IMR-90 (cell line): ENCODE measurements around the gene SORD. TPM values are rescaled to one million over a fixed set of nuclear protein-coding genes. Genes with fewer than 3 reads are reported as not detected.

Source experiments
- ATAC-seq: fragments of 200-7000 bp; cut with Tn5 transposase; 2 replicates; pipeline ENCODE4 v1.9.1; 2020; ENCODE audit warnings: low read depth, mild to moderate bottlenecking, moderate library complexity
- BruUV-seq: library from RNA; stranded (reverse); fragments of 400-500 nt; replicated peaks from 2 replicates; lab custom pipeline; 2021; lab: Mats Ljungman, UMichigan
- CTCF ChIA-PET: fragments of 300-600 bp; formaldehyde crosslinking; extraction: SDS; loops from one replicate; lab custom pipeline; 2021; ENCODE audit warnings: antibody characterized with exemption; lab: Yijun Ruan, JAX
- POLR2A ChIA-PET: fragments of 300-600 bp; sonication (Branson Sonifier 250); formaldehyde crosslinking; loops from one replicate; lab custom pipeline; 2022; ENCODE audit warnings: antibody characterized with exemption; ENCODE audit not compliant: unreplicated experiment; lab: Charles Lee
- DNase-seq: peaks from one replicate; pipeline ENCODE4 v3.0.0; 2013
- H2AFZ ChIP-seq: replicated peaks from 2 replicates; pipeline ENCODE3; 2013; ENCODE audit warnings: low read length, mild to moderate bottlenecking; ENCODE audit not compliant: poor library complexity
- H2AK5ac ChIP-seq: 2 replicates; pipeline ENCODE4 v1.6.1; 2013; ENCODE audit warnings: low read depth, low read length, inconsistent platforms
- H2AK9ac ChIP-seq: replicated peaks from 2 replicates; pipeline ENCODE3; 2013; ENCODE audit warnings: mild to moderate bottlenecking, low read depth, low read length, moderate library complexity; ENCODE audit not compliant: poor library complexity
- H2BK120ac ChIP-seq: 2 replicates; pipeline ENCODE4 v1.6.1; 2013; ENCODE audit warnings: low read depth, low read length, inconsistent platforms
- H2BK15ac ChIP-seq: 3 replicates; pipeline ENCODE4 v1.6.1; 2013; ENCODE audit warnings: low read depth, low read length, inconsistent platforms
- H2BK20ac ChIP-seq: 2 replicates; pipeline ENCODE4 v1.6.1; 2013; ENCODE audit warnings: low read depth, mild to moderate bottlenecking, inconsistent platforms, low read length, moderate library complexity
- H2BK5ac ChIP-seq: 2 replicates; pipeline ENCODE4 v1.6.1; 2013; ENCODE audit warnings: mild to moderate bottlenecking, low read depth, low read length, inconsistent platforms; ENCODE audit not compliant: poor library complexity, severe bottlenecking
- H3K14ac ChIP-seq: replicated peaks from 2 replicates; pipeline ENCODE4 v1.6.1; 2013; ENCODE audit warnings: low read depth, low read length, inconsistent platforms
- H3K18ac ChIP-seq: 2 replicates; pipeline ENCODE4 v1.6.1; 2013; ENCODE audit warnings: low read depth, low read length, control low read depth
- H3K23ac ChIP-seq: 2 replicates; pipeline ENCODE4 v1.6.1; 2013; ENCODE audit warnings: low read depth, low read length, inconsistent platforms
- H3K27ac ChIP-seq: 2 replicates; pipeline ENCODE4 v1.5.1; 2013; ENCODE audit warnings: mild to moderate bottlenecking, control low read depth, low read length; ENCODE audit not compliant: insufficient read depth
- H3K27me3 ChIP-seq: 2 replicates; pipeline ENCODE4 v1.6.1; 2013; ENCODE audit warnings: low read length; ENCODE audit not compliant: control insufficient read depth, insufficient read depth
- H3K36me3 ChIP-seq: 2 replicates; pipeline ENCODE4 v1.6.1; 2013; ENCODE audit warnings: low read length, mixed read lengths; ENCODE audit not compliant: control insufficient read depth, insufficient read depth
- H3K4ac ChIP-seq: 2 replicates; pipeline ENCODE4 v1.6.1; 2013; ENCODE audit warnings: low read depth, low read length, inconsistent platforms
- H3K4me1 ChIP-seq: 2 replicates; pipeline ENCODE4 v1.6.1; 2013; ENCODE audit warnings: low read length, mixed read lengths; ENCODE audit not compliant: control insufficient read depth, insufficient read depth
- H3K4me2 ChIP-seq: 2 replicates; pipeline ENCODE4 v1.6.1; 2013; ENCODE audit warnings: low read depth, mild to moderate bottlenecking, control low read depth, low read length, moderate library complexity
- H3K4me3 ChIP-seq: 2 replicates; pipeline ENCODE4 v1.5.1; 2013; ENCODE audit warnings: low read depth, mild to moderate bottlenecking, control low read depth, low read length, moderate library complexity; ENCODE audit not compliant: insufficient read depth
- H3K56ac ChIP-seq: 2 replicates; pipeline ENCODE4 v1.6.1; 2013; ENCODE audit warnings: low read length, inconsistent platforms; ENCODE audit not compliant: insufficient read depth; ENCODE audit errors: extremely low read depth
- H3K79me1 ChIP-seq, 2 experiments: 2 replicates each; pipeline ENCODE4 v1.6.1; 2013; ENCODE audit warnings: low read length in 2 of 2, inconsistent platforms in 1 of 2, low read depth in 1 of 2
- H3K9ac ChIP-seq: 2 replicates; pipeline ENCODE4 v1.6.1; 2013; ENCODE audit warnings: low read depth, low read length, control low read depth
- H3K9me1 ChIP-seq: 2 replicates; pipeline ENCODE4 v1.6.1; 2013; ENCODE audit warnings: low read length, inconsistent platforms; ENCODE audit not compliant: insufficient read depth
- H3K9me3 ChIP-seq: 2 replicates; pipeline ENCODE4 v1.6.1; 2013; ENCODE audit warnings: low read length; ENCODE audit not compliant: control insufficient read depth, insufficient read depth
- H4K20me1 ChIP-seq: 2 replicates; pipeline ENCODE4 v1.6.1; 2013; ENCODE audit warnings: low read length, inconsistent platforms; ENCODE audit not compliant: insufficient read depth
- H4K5ac ChIP-seq: 2 replicates; pipeline ENCODE4 v1.6.1; 2013; ENCODE audit warnings: mild to moderate bottlenecking, low read depth, low read length, control low read depth
- H4K8ac ChIP-seq, 2 experiments: 2 replicates each; pipeline ENCODE4 v1.6.1; 2013; ENCODE audit warnings: low read depth in 2 of 2, low read length in 2 of 2, control low read depth in 1 of 2, inconsistent platforms in 1 of 2
- H4K91ac ChIP-seq: 2 replicates; pipeline ENCODE4 v1.6.1; 2013; ENCODE audit warnings: low read depth, low read length, inconsistent platforms; ENCODE audit not compliant: insufficient read depth
- BHLHE40 ChIP-seq: fragments of 150-350 bp; IDR thresholded peaks from 2 replicates; pipeline ENCODE4 v1.6.1; 2016; ENCODE audit warnings: mild to moderate bottlenecking, low read depth, low read length
- CEBPB ChIP-seq: IDR thresholded peaks from 2 replicates; pipeline ENCODE4 v1.6.1; 2012; ENCODE audit warnings: low read depth, low read length, improper control_type of control experiment
- CHD1 ChIP-seq: IDR thresholded peaks from 2 replicates; pipeline ENCODE4 v1.6.1; 2012; ENCODE audit warnings: low read depth, low read length, improper control_type of control experiment
- CTCF ChIP-seq: conservative IDR thresholded peaks from 2 replicates; pipeline ENCODE4 v1.5.1; 2012; ENCODE audit warnings: mild to moderate bottlenecking, low read depth, low read length, improper control_type of control experiment
- ELK1 ChIP-seq: fragments of 150-350 bp; IDR thresholded peaks from 2 replicates; pipeline ENCODE4 v1.6.1; 2016; ENCODE audit warnings: low read depth, mild to moderate bottlenecking, low read length, moderate library complexity, borderline replicate concordance
- FOS ChIP-seq: fragments of 150-350 bp; IDR thresholded peaks from 2 replicates; pipeline ENCODE4 v1.6.1; 2016; ENCODE audit warnings: low read depth, low read length
- MAFK ChIP-seq: IDR thresholded peaks from 2 replicates; pipeline ENCODE4 v1.6.1; 2012; ENCODE audit warnings: low read depth, low read length, improper control_type of control experiment
- MAZ ChIP-seq: IDR thresholded peaks from 2 replicates; pipeline ENCODE4 v1.6.1; 2012; ENCODE audit warnings: low read depth, mild to moderate bottlenecking, low read length, improper control_type of control experiment, moderate library complexity, borderline replicate concordance
- MXI1 ChIP-seq: IDR thresholded peaks from 2 replicates; pipeline ENCODE4 v1.6.1; 2012; ENCODE audit warnings: low read depth, mild to moderate bottlenecking, low read length, moderate library complexity, borderline replicate concordance
- NFE2L2 ChIP-seq: fragments of 150-350 bp; IDR thresholded peaks from 2 replicates; pipeline ENCODE4 v1.6.1; 2016; ENCODE audit warnings: low read depth, mild to moderate bottlenecking, low read length
- POLR2A ChIP-seq: IDR thresholded peaks from 2 replicates; pipeline ENCODE4 v1.6.1; 2012; ENCODE audit warnings: mild to moderate bottlenecking, low read depth, low read length
- RAD21 ChIP-seq: IDR thresholded peaks from 2 replicates; pipeline ENCODE4 v1.6.1; 2012; ENCODE audit warnings: low read length, improper control_type of control experiment
- RCOR1 ChIP-seq: IDR thresholded peaks from 2 replicates; pipeline ENCODE4 v1.6.1; 2012; ENCODE audit warnings: mild to moderate bottlenecking, low read length, improper control_type of control experiment; ENCODE audit not compliant: insufficient replicate concordance
- RFX5 ChIP-seq: IDR thresholded peaks from 2 replicates; pipeline ENCODE4 v1.8.0; 2012; ENCODE audit warnings: low read depth, mild to moderate bottlenecking, low read length, moderate library complexity
- SMC3 ChIP-seq: fragments of 150-350 bp; IDR thresholded peaks from 2 replicates; pipeline ENCODE4 v1.6.1; 2016; ENCODE audit warnings: low read depth, mild to moderate bottlenecking, antibody characterized with exemption, low read length, moderate library complexity
- USF2 ChIP-seq: fragments of 150-350 bp; IDR thresholded peaks from 2 replicates; pipeline ENCODE4 v1.6.1; 2017; ENCODE audit warnings: mild to moderate bottlenecking, antibody characterized with exemption, low read length, low read depth
- WGBS, 2 experiments: methylation state at CpG; one replicate each; pipeline versions ENCODE4 v1.1.5 to v1.1.7; 2013; ENCODE audit warnings: missing lambda C conversion rate in 2 of 2; ENCODE audit not compliant: insufficient read length in 1 of 2; ENCODE audit errors: extremely low coverage in 2 of 2; 5-methylcytosine and 5-hydroxymethylcytosine counted together
- dilution Hi-C: fragments of 300-500 bp; cut with HindIII; formaldehyde crosslinking; loops from one replicate; pipeline ENCODE4 v1.14.3; 2018; ENCODE audit warnings: low sequenced_read_pairs; ENCODE audit not compliant: unreplicated experiment
- in situ Hi-C: fragments of 300-500 bp; cut with MboI; formaldehyde crosslinking; loops from 3 replicates; pipeline ENCODE4 v1.14.3; 2019; ENCODE audit warnings: low sequenced_read_pairs, inconsistent platforms, mixed read lengths
- intact Hi-C: fragments of 100-400 bp; cut with micrococcal nuclease; formaldehyde crosslinking; loops from 2 replicates; pipeline ENCODE4 v1.10.0; 2022
- polyA plus RNA-seq, 3 experiments: library from polyadenylated mRNA; depleted of rRNA; stranded (reverse); fragments of >200 nt; gene quantifications; 2 replicates each; pipeline ENCODE4 v1.2.3, GENCODE V29; 2012; ENCODE audit warnings: low replicate concordance in 1 of 3
- total RNA-seq: library from RNA; depleted of rRNA; stranded (reverse); fragments of >200 nt; gene quantifications from 2 replicates; pipeline ENCODE4 v1.2.3, GENCODE V29; 2012

SORD gene
- total and polyA plus RNA-seq, 2 of the 4 experiments (the other 2 are of a cell fraction): 27.6 to 34.2 TPM

- dilution Hi-C loops (no loop called here), in situ Hi-C loops (no loop called here), intact Hi-C loops (no loop called here)
- H4K20me1 ChIP-seq: no peaks in the 10 kb centered on the region
- H2BK15ac ChIP-seq: no peak overlapping the region
- no peak overlapping the region for H3K9ac ChIP-seq
- ChIA-PET POLR2A (no interaction called here), CTCF (interaction anchor here (2.2 kb wide), 1 partner anchor 13 kb away, joined by 11 read pairs; no protein-coding TSS in a partner anchor)
- H4K8ac ChIP-seq: no peak overlapping the region
- H2BK5ac ChIP-seq: no peak overlapping the region
- H3K79me1 ChIP-seq: no peaks in the 10 kb centered on the region
- H3K27me3 ChIP-seq: peaks cover 65% of the 10 kb centered on the region
- ATAC-seq (no peak), DNase-seq (no peak)
- WGBS, 2 experiments: no CpG with 5 or more reads among the region's 11 CpGs
- no peak overlapping the region for H3K56ac ChIP-seq
- TF ChIP-seq USF2: no peak
- TF ChIP-seq RCOR1: no peak
- no peak for TF ChIP-seq CHD1
- TF ChIP-seq MAZ: no peak
- TF ChIP-seq BHLHE40: no peak
- no peak for TF ChIP-seq NFE2L2
- no peak for TF ChIP-seq MAFK
- no peak for TF ChIP-seq RAD21
- TF ChIP-seq MXI1: no peak
- no peak for TF ChIP-seq FOS
- no peak for TF ChIP-seq RFX5
- no peak for TF ChIP-seq CEBPB
- no peak for TF ChIP-seq ELK1
- no peak for TF ChIP-seq SMC3
- no peak for TF ChIP-seq POLR2A
- no peak for TF ChIP-seq CTCF
- H2BK120ac ChIP-seq: no peak overlapping the region
- H3K23ac ChIP-seq: no peak overlapping the region
- no peak overlapping the region for H3K18ac ChIP-seq
- no peak overlapping the region for H3K27ac ChIP-seq
- no peaks in the 10 kb centered on the region for H3K9me1 ChIP-seq
- no peak overlapping the region for H3K4ac ChIP-seq
- BruUV-seq: no TSS peak
- H4K91ac ChIP-seq: no peak overlapping the region
- no peaks in the 10 kb centered on the region for H3K9me3 ChIP-seq
- no peak overlapping the region for H2AK5ac ChIP-seq
- no peak overlapping the region for H4K5ac ChIP-seq
- H3K14ac ChIP-seq: no peak overlapping the region
- H3K4me3 ChIP-seq: no peak overlapping the region
- no peak overlapping the region for H3K4me2 ChIP-seq
- no peak overlapping the region for H2AFZ ChIP-seq
- H3K36me3 ChIP-seq: no peaks in the 10 kb centered on the region
- H2AK9ac ChIP-seq: no peak overlapping the region
- H3K4me1 ChIP-seq: no peaks in the 10 kb centered on the region
- no peak overlapping the region for H2BK20ac ChIP-seq
Observed at GRCh38 chr15:45105586-45105985, 82.6 kb downstream of the SORD start.
